Fibroblast of lung (primary cell): ENCODE results near the gene ITGA7. TPM values are rescaled to one million over a fixed set of nuclear protein-coding genes. Genes with fewer than 3 reads are reported as not detected.
A peak's percentile ranks its signal among the peaks of the same experiment; 100 is the strongest.

ENCODE experiments used
- DNase-seq, 2 donors: peaks; one replicate each; pipeline versions ENCODE4 v3.0.0 to v3.0.0-alpha.2; 2010; ENCODE audit warnings: low read depth in 2 of 2
- H2AFZ ChIP-seq: 2 replicates; pipeline ENCODE4 v1.5.1; 2012; ENCODE audit warnings: low read length, control low read depth, inconsistent platforms
- H3K27ac ChIP-seq: 2 replicates; pipeline ENCODE4 v1.5.1; 2011; ENCODE audit warnings: low read length, control low read depth; ENCODE audit not compliant: insufficient read depth
- H3K27me3 ChIP-seq: 2 replicates; pipeline ENCODE4 v1.5.1; 2011; ENCODE audit warnings: mild to moderate bottlenecking, low read length; ENCODE audit not compliant: control insufficient read depth, insufficient read depth
- H3K36me3 ChIP-seq: 2 replicates; pipeline ENCODE4 v1.5.1; 2011; ENCODE audit warnings: low read length; ENCODE audit not compliant: control insufficient read depth, insufficient read depth
- H3K4me1 ChIP-seq: 2 replicates; pipeline ENCODE4 v1.5.1; 2011; ENCODE audit warnings: low read length; ENCODE audit not compliant: control insufficient read depth, insufficient read depth; ENCODE audit errors: extremely low read depth
- H3K4me2 ChIP-seq: 2 replicates; pipeline ENCODE4 v1.5.1; 2011; ENCODE audit warnings: low read length, control low read depth; ENCODE audit not compliant: insufficient read depth; ENCODE audit errors: extremely low read depth
- H3K4me3 ChIP-seq, 4 experiments: fragments of 200-600 bp in 1 of 4; sonication (generic) in 1 of 4; replicated peaks in 1 of 4; 2 replicates each; pipeline ENCODE4 v1.5.1; 2011 to 2016; ENCODE audit warnings: low read length in 4 of 4, low read depth in 3 of 4, mild to moderate bottlenecking in 3 of 4, control low read depth in 2 of 4, inconsistent platforms in 1 of 4, mixed read lengths in 1 of 4; ENCODE audit not compliant: insufficient read depth in 1 of 4; ENCODE audit errors: control extremely low read depth in 1 of 4
- H3K79me2 ChIP-seq: 2 replicates; pipeline ENCODE4 v1.5.1; 2012; ENCODE audit warnings: mild to moderate bottlenecking, low read length, inconsistent platforms; ENCODE audit not compliant: control insufficient read depth, insufficient read depth
- H3K9ac ChIP-seq: 2 replicates; pipeline ENCODE4 v1.5.1; 2011; ENCODE audit warnings: mild to moderate bottlenecking, low read length, control low read depth; ENCODE audit not compliant: insufficient read depth
- H3K9me3 ChIP-seq: 2 replicates; pipeline ENCODE4 v1.5.1; 2012; ENCODE audit warnings: low read depth, low read length; ENCODE audit not compliant: control insufficient read depth, insufficient read depth
- H4K20me1 ChIP-seq: 2 replicates; pipeline ENCODE4 v1.5.1; 2011; ENCODE audit warnings: low read length; ENCODE audit not compliant: control insufficient read depth, insufficient read depth; ENCODE audit errors: extremely low read depth
- EZH2 ChIP-seq: IDR thresholded peaks from 2 replicates; pipeline ENCODE4 v1.5.1; 2012; ENCODE audit warnings: low read length, control low read depth, mild to moderate bottlenecking; ENCODE audit errors: missing control alignments
- polyA plus RNA-seq, 2 donors: library from polyadenylated mRNA; depleted of rRNA in 1 of 2; stranded (reverse) in 1 of 2; unstranded in 1 of 2; fragments of >200 nt; gene quantifications; 2 replicates each; pipeline ENCODE4 v1.2.1, GENCODE V29; 2011 to 2012; ENCODE audit warnings: missing spikeins in 1 of 2
- total RNA-seq: library from RNA; depleted of rRNA; stranded (reverse); fragments of >200 nt; gene quantifications from 2 replicates; pipeline ENCODE4 v1.2.1, GENCODE V29; 2014
- TF ChIP-seq, protein P1 (sequence below), 2 donors: IDR thresholded peaks in 1 of 2; conservative IDR thresholded peaks in 1 of 2; 1 replicate in 1 of 2; 2 replicates in 1 of 2; pipeline ENCODE4 v1.5.1; 2011 to 2012; ENCODE audit warnings: low read length in 2 of 2, control low read depth in 1 of 2, inconsistent platforms in 1 of 2, low read depth in 1 of 2, mild to moderate bottlenecking in 1 of 2

ITGA7 gene
- total and polyA plus RNA-seq, 2 donors (not counting 1 experiment from before 2014, with no cell fraction given) = 42.7 to 130 TPM

DNA sequence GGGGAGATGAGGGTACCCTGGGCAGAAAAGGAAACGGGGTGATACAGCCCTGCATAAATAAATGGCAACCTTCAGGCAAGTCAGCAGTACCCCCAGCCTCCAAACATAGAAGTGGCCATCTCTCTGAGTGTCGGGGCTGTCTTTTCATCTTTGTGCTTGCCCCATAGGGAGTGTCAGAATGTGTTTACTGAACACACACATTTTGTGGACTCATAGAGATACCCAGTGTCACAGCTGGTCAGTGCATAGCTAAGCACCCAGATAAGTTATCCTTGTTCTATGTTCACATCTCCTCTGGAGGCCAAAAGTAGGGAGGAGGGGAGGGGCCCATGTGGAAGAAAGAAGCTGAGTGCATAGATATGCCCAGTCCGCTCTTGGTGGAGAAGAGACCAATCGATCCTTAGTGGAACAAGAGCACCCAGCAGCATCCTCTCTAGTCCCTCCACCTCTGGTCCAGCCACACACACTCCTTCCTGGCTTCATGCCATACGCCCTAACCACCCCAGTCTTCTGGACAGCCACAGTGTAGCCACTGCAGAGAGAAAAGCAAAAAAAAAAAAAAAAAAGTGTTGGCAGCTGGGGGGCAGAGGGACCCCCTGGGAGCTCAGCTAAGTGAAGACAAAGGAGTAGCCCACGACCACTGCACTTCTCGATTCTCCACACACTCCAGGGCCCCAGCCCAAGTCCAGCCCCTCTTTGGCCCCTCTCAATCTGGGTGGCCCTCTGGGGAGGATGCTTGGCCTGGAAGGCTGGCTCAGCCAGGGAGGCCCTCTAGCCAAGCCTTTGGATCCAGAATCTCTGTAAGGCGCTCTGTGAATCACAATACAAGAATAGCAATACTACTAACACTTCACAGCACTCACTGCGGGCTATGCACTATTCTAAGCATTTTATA is 2.6 kb downstream of the ITGA7 start:
- Histone ChIP-seq H2AFZ (no peak overlapping the region), H3K4me2 (peak overlapping the region; percentile 79), H3K27ac (no peak overlapping the region), H3K9me3 (no peaks in the 10 kb centered on the region), H3K4me3 (peak overlapping the region in 3 of 4 experiments; percentile 55 to 70 (median 70)), H3K9ac (no peak overlapping the region), H3K27me3 (no peaks in the 10 kb centered on the region), H4K20me1 (no peaks in the 10 kb centered on the region), H3K36me3 (peaks cover 2% of the 10 kb centered on the region), H3K4me1 (peaks cover 23% of the 10 kb centered on the region), H3K79me2 (peaks cover 28% of the 10 kb centered on the region)
- no peak for DNase-seq
- TF ChIP-seq, protein P1, sequence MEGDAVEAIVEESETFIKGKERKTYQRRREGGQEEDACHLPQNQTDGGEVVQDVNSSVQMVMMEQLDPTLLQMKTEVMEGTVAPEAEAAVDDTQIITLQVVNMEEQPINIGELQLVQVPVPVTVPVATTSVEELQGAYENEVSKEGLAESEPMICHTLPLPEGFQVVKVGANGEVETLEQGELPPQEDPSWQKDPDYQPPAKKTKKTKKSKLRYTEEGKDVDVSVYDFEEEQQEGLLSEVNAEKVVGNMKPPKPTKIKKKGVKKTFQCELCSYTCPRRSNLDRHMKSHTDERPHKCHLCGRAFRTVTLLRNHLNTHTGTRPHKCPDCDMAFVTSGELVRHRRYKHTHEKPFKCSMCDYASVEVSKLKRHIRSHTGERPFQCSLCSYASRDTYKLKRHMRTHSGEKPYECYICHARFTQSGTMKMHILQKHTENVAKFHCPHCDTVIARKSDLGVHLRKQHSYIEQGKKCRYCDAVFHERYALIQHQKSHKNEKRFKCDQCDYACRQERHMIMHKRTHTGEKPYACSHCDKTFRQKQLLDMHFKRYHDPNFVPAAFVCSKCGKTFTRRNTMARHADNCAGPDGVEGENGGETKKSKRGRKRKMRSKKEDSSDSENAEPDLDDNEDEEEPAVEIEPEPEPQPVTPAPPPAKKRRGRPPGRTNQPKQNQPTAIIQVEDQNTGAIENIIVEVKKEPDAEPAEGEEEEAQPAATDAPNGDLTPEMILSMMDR (conservative IDR thresholded peaks at IDR 0.05 in 1 of 2, IDR thresholded peaks at IDR 0.05 in 1 of 2; ENCODE audit: low read depth in 1 of 2, low read length in 2 of 2) = no peak
- no peak for TF ChIP-seq EZH2

GRCh38 chr12:55703901-55704761 is 3.6 kb downstream of the ITGA7 start:
- no peak overlapping the region for H3K4me2 ChIP-seq
- H4K20me1 ChIP-seq = no peaks in the 10 kb centered on the region
- H3K36me3 ChIP-seq = peaks cover 2% of the 10 kb centered on the region
- H3K9ac ChIP-seq = no peak overlapping the region
- H3K27ac ChIP-seq = no peak overlapping the region
- no peak overlapping the region for H2AFZ ChIP-seq
- peak; percentile 29 to 59 for DNase-seq
- H3K27me3 ChIP-seq = no peaks in the 10 kb centered on the region
- TF ChIP-seq EZH2 = no peak
- TF ChIP-seq, protein P1 (conservative IDR thresholded peaks at IDR 0.05 in 1 of 2, IDR thresholded peaks at IDR 0.05 in 1 of 2; ENCODE audit: low read depth in 1 of 2, low read length in 2 of 2) = no peak
- H3K79me2 ChIP-seq = peaks cover 28% of the 10 kb centered on the region
- H3K4me3 ChIP-seq = peak overlapping the region in 1 of 4 experiments; percentile 70
- H3K9me3 ChIP-seq = no peaks in the 10 kb centered on the region
- H3K4me1 ChIP-seq = peaks cover 18% of the 10 kb centered on the region

DNA sequence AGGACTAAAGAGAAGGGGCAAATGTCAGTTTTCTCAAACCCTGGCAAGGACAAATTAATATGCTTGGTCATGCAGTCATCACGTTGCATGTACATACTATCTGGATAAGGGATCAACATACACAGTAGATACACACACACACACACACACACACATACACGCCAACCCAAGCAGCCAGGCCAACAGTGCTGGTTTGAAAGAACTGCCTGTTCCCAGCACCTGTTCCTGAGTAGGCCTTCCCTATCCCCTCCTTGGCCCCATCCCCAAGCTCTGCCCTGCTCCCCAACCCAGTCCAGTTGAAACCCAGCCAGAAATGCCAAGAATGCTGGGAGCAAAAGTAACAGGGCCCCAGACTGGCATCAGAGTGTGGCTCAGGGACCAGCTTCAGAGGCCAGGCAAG is 4.4 kb downstream of the ITGA7 start:
- H3K4me1 ChIP-seq = peaks cover 13% of the 10 kb centered on the region
- no peak overlapping the region for H3K4me2 ChIP-seq
- H3K27ac ChIP-seq = no peak overlapping the region
- peaks cover 2% of the 10 kb centered on the region for H3K36me3 ChIP-seq
- TF ChIP-seq, protein P1 (conservative IDR thresholded peaks at IDR 0.05 in 1 of 2, IDR thresholded peaks at IDR 0.05 in 1 of 2; ENCODE audit: low read depth in 1 of 2, low read length in 2 of 2) = no peak
- TF ChIP-seq EZH2 = no peak
- H3K9ac ChIP-seq = no peak overlapping the region
- no peak for DNase-seq
- no peaks in the 10 kb centered on the region for H3K9me3 ChIP-seq
- H3K27me3 ChIP-seq = no peaks in the 10 kb centered on the region
- no peak overlapping the region for H3K4me3 ChIP-seq
- H4K20me1 ChIP-seq = no peaks in the 10 kb centered on the region
- H3K79me2 ChIP-seq = peaks cover 28% of the 10 kb centered on the region
- no peak overlapping the region for H2AFZ ChIP-seq
